Peyer's patch (tissue), 4 donors: ENCODE results near the gene STBD1.

ENCODE experiments used
- CTCF ChIP-seq, 6 experiments: fragments of 450-650 bp in 4 of 6; fragments of 200-600 bp in 2 of 6; sonication (generic) in 1 of 6; IDR thresholded peaks; one replicate each; pipeline ENCODE4 v1.5.1; 2017 to 2019; ENCODE audit warnings: antibody characterized with exemption in 6 of 6, mild to moderate bottlenecking in 3 of 6, moderate library complexity in 1 of 6
- POLR2A ChIP-seq, 2 donors: fragments of 450-650 bp; IDR thresholded peaks; one replicate each; pipeline ENCODE4 v1.5.1; 2017; ENCODE audit warnings: antibody characterized with exemption in 2 of 2, mild to moderate bottlenecking in 2 of 2, moderate library complexity in 2 of 2

- TF ChIP-seq POLR2A (IDR thresholded peaks at IDR 0.05) (no peak), CTCF (IDR thresholded peaks at IDR 0.05) (no peak)
These were observed 25.8 kb upstream of the STBD1 start for GRCh38 chr4:76280488-76281441.
